ENCODE results near the gene GCNT1. TPM values are rescaled to one million over a fixed set of nuclear protein-coding genes. Genes with fewer than 3 reads are reported as not detected.
"Not testable (repeated sequence)": the region's sequence is repeated elsewhere in the genome, so short reads cannot be mapped to it uniquely, and the experiment has no call there.

The GCNT1 gene
- polyA plus RNA-seq, 3 donors, result 4.3 to 4.9 (median 4.8) TPM

DNA sequence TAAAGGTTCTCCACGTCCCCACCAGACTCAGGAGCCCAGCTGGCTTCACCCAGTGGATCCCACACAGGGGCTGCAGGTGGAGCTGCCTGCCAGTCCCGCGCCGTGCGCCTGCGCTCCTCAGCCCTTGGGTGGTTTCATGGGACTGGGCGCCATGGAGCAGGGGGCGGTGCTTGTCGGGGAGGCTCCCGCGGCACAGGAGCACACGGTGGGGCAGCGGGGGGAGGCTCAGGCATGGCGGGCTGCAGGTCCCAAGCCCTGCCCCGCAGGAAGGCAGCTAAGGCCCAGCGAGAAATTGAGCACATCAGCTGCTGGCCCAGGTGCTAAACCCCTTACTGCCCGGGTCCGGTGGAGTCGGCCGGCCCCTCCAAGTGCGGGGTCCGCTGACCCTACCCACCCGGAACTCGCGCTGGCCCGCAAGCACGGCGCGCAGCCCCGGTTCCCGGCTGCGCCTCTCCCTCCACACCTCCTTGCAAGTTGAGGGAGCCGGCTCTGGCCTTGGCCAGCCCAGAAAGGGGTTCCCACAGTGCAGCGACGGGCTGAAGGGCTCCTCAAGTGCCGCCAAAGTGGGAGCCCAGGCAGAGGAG, 64.7 kb downstream of the GCNT1 start:
- DNase-seq (ENCODE audit: extremely low read depth in 1 of 11, low read depth in 9 of 11, low spot score in 4 of 11), result not testable (repeated sequence)

DNA sequence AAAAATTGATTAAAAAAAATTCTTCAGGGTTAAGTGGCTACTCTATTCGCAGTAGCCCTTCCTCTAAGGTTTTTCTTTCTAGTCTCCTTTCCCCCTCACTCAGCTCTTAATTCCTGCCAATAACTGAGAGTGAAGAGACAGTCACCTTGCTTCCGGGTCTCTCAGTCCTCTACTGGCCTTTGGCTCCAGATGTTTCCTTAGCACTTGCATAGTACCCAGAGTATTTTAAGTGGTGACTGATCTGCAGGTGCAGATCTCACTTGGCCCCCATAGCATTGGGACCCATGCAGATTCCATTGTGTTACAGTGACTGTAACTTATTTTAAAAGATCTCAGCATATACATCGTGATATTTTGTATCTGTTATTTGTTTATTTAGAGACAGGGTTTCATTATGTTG, 66.2 kb downstream of the GCNT1 start:
- no peak for DNase-seq (ENCODE audit: extremely low read depth in 1 of 11, low read depth in 9 of 11, low spot score in 4 of 11)

DNA sequence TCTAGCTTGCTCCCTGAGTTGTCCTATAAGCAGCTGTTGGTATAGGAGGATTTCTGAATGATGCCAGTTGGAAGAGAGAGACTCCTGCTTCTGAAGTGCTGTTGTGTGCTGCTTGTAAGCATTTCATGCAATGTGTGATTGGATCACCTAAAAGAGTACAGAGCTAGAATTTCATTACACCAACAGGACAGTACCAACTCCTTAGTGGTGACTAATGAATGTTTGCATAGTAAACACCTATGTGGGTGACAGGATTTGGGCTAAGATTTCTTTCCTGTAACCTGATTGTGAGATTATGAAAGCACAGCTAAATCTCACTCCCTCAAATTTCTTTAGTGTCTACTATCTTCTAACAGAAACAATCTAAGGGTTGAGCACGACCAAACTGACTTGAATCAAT, 67.0 kb downstream of the GCNT1 start:
- no peak for DNase-seq (ENCODE audit: extremely low read depth in 1 of 11, low read depth in 9 of 11, low spot score in 4 of 11)

DNA sequence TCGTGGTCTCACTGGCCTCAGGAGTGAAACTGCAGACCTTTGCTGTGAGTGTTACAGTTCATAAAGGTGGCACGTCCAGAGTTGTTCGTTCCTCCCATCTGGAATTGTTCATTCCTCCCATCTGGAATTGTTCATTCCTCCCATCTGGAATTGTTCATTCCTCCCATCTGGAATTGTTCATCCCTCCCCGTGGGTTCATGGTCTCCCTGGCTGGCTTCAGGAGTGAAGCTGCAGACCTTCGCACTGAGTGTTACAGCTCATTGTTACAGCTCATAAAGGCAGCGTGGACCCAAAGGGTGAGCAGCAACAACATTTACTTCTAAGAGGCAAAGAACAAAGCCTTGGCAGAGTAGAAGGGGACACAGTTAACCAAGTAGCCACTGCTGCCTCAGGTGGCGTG, 69.1 kb downstream of the GCNT1 start:
- no peak for DNase-seq (ENCODE audit: extremely low read depth in 1 of 11, low read depth in 9 of 11, low spot score in 4 of 11)

DNA sequence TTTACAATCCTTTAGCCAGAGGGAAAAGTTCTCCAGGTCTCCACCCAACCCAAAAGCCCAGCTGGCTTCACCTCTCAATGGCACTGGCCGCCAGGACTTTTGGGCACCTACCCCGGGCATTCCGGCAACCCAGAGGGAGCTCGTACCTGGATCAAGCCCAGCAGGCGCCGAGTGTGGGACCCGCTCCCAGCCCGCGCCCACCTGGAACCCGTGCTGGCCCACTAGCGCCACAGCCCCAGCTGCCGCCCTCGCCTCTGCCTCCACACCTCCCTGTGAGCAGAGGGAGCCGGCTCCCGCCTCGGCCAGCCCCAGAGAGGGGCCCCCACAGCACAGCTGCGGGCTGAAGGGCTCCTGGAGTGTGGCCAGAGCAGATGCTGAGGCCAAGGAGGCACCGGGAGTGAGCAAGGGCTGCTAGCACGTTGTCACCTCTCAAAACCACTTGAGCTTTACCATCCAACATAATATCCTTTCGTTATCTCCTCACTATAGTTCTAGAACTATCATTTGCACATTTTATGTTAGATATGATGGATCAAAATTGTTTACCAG, 69.7 kb downstream of the GCNT1 start:
- no peak for DNase-seq (ENCODE audit: extremely low read depth in 1 of 11, low read depth in 9 of 11, low spot score in 4 of 11)

DNA sequence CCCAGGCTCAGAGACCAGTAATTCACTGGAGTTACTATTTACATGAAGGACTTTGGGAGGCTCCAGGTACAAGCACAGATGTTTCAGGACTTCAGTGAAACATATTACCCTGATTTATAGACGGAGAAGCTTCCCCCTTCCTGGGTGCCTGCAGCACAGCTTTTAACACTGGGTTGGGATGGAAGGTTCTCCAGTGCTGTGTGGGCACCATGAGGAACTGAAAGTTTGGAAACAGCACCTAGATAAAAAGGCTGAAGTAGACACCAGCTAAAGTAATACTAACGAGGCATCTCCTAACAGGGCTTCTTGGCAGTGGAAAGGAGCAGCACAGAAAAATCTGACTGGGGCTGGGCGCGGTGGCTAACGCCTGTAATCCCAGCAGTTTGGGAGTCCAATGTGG, 70.7 kb downstream of the GCNT1 start:
- no peak for DNase-seq (ENCODE audit: extremely low read depth in 1 of 11, low read depth in 9 of 11, low spot score in 4 of 11)

DNA sequence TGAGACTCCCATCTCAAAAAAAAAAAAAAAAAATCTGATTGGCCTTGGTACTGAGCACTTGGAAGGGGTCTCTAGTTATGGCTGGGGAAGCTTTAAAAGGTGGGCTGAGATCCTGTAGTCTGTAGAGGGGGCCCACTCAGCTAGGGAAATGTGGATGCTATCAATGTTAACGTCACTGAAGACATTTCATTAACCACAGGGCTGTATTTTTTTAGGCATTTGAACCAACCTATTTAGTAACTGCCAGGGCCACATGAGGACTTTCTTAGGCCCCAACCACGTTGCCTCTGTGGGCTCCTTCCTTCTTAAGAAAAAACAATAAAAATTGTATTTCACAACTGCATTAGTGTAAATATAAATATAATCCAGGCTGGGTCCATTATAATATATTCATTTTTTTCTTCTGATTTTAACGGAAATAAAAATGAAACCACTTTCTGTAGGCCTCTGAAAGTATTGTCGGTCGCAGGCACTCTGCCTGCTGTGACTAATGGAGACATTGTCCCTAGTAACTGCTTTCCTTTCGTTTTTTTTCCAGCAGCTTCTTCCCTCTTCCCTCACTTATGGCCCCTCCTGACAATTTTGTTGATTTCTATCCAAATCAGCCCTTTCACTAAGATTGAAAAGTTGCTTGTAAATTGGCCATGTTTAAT, 71.6 kb downstream of the GCNT1 start:
- no peak for DNase-seq (ENCODE audit: extremely low read depth in 1 of 11, low read depth in 9 of 11, low spot score in 4 of 11)

DNA sequence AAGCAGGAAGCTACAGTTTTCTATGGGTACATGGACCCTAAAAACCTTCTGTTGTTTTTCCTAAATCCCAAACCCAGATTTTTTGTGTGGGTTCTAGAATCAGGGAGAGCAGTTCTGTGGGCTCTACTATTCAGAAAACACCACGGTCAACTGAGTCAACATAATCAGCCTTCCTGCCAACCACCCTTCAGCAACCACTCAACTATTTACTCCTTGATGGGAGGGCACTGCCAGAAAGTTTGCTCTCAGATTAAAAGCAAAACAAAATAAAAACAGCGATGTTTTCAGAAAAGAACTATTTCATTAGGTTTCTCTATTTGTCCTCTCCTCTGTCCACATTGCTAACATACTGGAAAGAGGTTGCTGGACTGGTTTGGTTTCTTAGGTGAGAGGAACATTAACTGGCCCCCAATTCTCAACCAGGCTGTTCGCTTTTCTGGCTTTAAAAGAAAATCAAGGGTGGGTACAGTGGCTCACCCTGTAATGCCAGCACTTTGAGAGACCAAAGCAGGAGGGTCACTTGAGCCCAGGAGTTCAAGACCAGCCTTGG, 72.3 kb downstream of the GCNT1 start:
- DNase-seq (ENCODE audit: extremely low read depth in 1 of 11, low read depth in 9 of 11, low spot score in 4 of 11), result no peak

DNA sequence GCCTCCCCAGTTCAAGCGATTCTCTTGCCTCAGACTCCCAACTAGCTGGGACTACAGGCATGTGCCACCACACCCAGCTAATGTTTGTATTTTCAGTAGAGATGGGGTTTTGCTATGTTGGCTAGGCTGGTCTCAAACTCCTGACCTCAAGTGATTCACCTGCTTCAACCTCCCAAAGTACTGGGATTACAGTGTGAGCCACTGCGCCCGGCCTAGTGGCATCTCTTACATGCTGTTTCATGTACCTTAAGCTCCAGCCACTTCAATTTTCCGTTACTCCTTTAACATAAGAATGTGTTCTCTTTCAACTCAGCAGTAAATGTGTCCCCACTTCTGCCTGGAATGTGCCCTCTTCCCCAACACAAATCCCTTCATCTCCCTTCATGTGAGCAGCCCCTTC, 73.9 kb downstream of the GCNT1 start:
- not testable (repeated sequence) for DNase-seq (ENCODE audit: extremely low read depth in 1 of 11, low read depth in 9 of 11, low spot score in 4 of 11)

DNA sequence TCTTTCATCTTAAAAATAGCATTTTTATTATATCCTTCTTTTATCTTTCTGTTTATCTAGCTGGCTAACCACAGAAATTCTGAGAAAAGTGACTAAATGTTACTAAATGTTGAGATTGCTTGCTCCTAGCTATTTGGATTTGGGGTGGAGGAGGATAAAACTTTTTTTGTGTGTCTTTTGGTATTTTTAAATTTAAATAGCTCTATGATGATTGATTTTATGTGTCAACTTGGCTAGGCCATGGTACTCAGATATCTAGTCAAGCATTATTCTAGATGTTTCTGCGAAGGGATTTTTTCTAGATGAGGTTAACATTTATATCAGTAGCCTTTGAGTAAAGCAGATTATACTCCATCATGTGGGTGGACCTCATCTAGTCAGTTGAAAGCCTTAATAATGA, 75.0 kb downstream of the GCNT1 start:
- no peak for DNase-seq (ENCODE audit: extremely low read depth in 1 of 11, low read depth in 9 of 11, low spot score in 4 of 11)

DNA sequence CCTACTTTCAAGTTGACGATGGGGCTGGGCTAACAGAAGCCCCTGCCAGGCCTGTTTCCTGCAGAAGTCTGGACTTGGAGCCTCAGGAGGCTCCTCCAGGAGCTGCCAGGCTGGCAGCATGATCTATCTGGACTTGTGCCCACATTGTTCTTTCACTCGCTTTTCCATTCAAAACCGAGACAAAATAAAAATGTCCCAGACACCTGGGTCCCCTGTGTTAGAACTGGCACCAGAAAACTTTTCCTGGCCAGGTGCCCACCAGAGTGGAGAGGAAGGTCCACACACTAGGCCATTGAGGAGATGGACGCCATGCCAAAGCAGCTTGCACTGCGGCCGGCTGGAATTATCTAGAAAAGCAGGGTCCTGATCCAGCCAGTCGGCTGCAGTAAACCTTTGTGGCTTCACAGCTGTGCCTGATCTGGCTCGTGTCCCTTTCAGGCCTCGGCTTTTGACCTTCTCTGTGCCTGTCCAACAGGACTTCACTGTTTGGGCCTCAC, 78.2 kb downstream of the GCNT1 start:
- no peak for DNase-seq (ENCODE audit: extremely low read depth in 1 of 11, low read depth in 9 of 11, low spot score in 4 of 11)

DNA sequence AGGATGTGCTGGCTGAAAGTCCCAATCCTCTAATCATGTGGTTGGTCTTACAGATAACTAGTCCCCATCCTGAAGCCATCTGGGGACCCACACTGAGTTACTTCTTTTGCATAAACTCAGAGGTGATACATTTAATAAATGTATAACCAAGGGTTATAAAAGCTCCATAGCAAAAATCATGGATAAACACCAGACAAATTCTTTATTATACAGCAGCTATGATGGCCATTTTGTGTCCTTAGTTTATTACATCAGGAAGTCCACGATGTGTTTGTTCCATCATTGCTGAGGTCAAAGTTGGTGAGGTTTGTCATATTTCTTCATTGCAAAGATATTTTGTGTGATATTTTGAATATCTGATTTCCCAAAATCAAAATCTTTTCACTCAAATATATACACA, 80.2 kb downstream of the GCNT1 start:
- DNase-seq (ENCODE audit: extremely low read depth in 1 of 11, low read depth in 9 of 11, low spot score in 4 of 11), result no peak

DNA sequence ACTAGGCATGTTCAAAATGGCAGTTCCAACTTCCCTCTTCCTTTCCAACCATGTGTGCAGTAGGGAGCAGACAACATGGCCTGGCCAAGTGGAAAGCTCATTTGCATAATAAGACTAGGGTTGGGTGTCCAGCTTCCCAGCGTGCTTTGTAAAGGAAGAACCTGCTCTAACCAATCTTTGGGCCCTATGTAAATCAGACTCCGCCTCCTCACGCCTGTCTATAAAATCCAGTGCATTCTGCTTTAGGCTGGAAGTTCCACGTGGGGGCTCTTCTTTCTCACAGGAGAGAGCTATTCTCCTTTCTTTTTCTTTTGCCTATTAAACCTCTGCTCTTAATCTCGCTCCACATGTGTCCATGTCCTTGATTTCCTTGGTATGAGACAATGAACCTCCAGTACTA, 83.4 kb downstream of the GCNT1 start:
- DNase-seq (ENCODE audit: extremely low read depth in 1 of 11, low read depth in 9 of 11, low spot score in 4 of 11), result no peak

DNA sequence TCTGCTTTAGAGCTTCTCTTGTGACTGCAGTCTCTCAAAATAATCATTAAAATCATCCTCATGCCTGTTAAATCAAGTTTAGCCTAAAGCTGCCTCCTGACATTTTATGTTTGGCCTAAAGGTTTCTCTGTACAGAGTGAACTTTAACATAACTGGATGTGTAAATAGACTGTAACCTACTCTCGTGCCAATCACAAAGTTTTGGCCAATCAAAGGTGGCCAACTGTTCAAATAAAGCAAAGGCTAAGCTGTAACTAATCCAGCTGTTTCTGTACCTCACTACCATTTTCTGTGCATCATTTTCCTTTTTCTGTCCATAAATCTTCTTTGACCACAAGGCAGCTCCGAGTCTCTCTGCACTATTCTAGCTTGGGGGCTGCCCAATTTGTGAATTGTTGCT, 86.2 kb downstream of the GCNT1 start:
- no peak for DNase-seq (ENCODE audit: extremely low read depth in 1 of 11, low read depth in 9 of 11, low spot score in 4 of 11)

DNA sequence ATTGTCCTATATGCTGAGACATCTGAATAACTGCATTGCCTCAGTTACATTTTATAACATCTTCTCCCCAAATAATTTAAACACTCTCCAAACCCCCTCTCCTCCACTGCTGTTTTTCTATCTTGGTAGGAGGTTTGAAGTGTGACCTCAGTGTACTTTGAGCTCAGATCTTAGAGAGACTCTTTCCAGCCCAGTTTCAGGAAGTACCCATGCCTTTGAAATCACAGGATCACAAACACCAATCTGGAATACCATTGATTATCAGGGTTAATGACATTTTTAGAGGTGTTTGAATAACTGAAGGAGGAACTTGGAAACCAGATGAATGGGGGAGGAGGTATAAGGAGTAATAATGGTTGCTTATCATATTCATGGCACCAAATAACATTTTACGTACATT, 93.2 kb downstream of the GCNT1 start:
- no peak for DNase-seq (ENCODE audit: extremely low read depth in 1 of 11, low read depth in 9 of 11, low spot score in 4 of 11)

DNA sequence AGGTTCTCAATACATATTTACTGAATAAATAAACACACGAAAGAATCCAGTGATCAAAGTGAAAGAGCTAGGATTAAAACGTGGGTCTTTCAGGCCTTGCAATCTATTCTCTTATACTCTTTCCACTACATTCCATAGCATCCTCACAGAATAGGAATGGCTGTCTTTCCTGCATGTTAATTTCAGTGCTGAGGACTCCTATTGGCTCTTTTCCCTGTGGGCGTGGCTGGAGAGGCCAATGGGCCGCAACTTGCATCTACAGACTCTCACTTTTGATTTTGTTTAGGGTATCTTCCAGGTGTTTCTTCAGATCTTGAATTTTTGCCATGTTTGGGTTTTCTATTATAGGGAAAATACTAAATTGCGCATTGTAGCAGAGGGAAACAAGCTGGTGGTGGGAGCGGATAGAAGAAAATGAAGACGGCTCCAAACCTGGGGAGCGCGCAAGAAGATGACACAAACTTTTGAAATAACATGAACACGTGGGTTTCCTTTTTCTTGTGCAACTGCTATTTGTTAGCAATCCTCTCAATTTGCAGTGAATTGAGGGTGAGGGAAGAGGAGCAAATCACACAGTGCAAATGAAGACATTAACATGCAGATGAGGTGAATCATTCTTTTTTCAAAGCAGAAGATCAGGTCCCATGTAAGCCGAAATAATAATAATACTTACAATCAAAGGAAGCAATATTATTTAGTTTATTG, 93.9 kb downstream of the GCNT1 start:
- DNase-seq (ENCODE audit: extremely low read depth in 1 of 11, low read depth in 9 of 11, low spot score in 4 of 11), result no peak

DNA sequence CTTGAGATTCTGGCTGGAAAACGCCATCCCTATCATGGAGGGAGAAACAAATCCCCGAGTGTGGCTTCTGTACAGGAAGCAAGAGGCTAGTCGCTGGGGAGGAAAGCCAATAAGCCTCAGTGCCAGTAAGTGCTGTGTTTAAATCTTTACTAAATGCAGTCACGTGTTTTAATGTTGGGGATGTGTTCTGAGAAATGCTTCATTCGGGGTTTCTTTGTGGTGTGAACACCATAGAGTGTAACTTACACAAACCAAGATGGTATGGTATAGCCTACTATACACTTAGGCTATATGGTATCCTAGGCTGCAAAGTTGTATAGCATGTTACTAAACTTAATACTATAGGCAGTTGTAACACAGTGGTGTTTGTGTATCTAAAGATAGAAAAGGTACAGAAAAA, 94.7 kb downstream of the GCNT1 start:
- no peak for DNase-seq (ENCODE audit: extremely low read depth in 1 of 11, low read depth in 9 of 11, low spot score in 4 of 11)
